Kidney capillary endothelial cell (primary cell): ENCODE measurements around the gene SH3BP2.

Experiments used
- DNase-seq: peaks from one replicate; pipeline ENCODE4 v3.0.0-alpha.2; 2018; ENCODE audit warnings: low spot score

The SH3BP2 gene

DNA sequence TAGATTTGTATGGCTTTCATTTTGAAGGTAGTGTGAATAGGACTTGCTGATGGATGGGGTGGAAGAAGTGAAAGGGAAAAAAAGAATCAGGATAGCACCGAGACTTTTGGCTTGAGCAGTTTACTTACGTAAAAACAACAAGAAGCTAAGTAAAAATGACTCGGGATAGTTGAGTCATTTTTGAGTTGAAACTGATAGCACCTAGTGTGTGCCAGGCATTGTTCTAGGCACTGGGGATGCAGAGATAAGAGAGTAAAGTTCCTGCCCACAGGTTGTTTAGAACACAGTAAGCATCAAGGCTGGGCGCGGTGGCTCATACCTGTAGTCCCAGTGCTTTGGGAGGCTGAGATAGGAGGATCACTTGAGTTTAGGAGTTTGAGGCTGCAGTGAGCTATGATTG lies 85.5 kb downstream of the SH3BP2 start:
- no peak for DNase-seq

DNA sequence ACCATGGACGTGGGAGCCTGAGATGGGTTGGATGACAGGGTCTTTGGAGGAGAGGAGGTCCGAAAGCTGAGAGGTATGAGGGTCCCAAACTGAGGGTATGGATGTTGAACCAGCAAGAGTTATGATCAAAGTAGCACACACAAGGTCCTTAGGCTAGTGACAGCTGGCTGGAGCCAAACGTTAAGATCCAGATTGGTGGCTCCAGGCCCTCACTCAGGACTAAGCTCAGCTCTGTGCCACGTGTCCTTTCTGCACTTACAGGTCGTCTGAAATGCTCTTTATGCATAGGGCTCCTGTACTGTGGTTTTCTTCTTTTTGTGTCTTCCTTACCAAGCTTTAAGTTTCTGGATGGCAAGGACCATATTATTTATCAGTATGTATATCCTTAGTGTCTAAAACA lies 86.1 kb downstream of the SH3BP2 start:
- no peak for DNase-seq

DNA sequence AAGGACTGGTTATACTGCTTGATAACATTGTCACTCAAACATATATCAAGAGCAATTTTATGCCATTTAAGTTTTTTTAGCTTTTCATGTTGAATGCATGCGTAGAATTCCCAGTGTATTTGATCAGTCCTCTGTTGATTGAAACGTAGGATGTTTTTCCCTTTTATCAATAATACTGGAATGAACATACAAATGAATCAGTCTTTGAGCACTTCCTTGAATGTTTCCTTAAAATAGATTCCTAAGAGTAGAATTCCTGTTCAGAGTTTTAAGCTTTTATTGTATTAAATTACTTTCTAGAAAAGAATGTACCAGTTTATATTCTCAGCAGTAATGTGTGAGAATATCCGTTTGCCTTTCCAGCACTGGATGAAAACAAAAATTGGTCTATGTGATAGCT lies 88.5 kb downstream of the SH3BP2 start:
- no peak for DNase-seq

DNA sequence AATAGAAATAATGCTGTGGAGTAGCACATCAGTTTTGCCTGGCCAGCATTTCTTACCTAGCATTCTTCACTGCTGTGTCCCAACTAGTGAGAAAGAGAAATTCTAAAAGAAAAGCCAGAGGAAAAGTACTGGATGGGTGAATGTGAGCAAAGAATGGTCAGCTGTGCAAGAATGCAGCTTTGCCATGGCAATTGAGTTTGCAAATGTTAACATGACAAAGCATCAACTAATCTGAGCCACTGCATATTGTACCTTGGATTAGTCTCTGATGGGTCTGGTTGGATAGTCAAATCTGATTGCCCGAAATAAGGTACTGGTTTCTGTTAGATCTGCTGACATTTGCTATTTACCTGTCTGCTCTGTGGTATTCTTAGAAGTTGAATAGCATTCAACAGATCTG lies 89.5 kb downstream of the SH3BP2 start:
- DNase-seq, result no peak

DNA sequence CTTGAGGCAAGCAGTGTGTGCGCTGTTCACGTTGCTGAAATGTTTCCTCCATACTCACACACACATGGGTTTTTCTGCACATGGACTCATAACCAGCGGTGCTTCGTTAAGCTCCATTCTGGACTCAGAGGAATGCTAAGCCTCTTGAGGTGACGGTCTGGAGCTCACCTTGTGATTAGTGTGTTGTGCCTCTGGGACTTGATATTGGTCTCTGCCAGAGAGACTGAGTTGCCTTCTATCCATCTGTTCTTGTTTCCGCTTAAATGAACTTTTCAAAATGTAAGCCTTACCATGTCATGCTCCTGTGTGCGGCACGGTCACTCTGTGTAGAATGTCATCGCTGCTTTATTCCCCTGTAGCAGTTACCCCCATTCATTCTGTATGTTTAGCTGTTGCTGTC lies 93.3 kb downstream of the SH3BP2 start:
- no peak for DNase-seq

DNA sequence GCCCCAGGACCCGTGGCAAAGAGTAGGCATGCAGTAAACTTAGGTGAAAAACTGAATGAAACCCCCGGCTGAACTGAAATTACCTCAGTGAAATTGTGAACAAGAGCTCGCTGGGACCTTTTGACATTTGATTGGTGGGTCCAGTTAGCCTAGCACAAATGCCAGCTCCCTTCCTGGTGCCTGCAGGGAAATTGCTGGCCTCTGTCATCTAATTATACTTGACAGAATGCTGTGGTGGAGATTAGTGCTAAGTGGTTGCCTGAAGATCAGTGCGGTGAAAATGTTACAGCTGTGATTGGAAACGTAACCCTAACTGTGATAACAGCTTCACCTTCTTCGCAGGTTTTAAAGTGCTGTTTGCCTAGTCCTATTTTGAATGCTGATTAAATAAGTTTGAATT lies 93.7 kb downstream of the SH3BP2 start:
- no peak for DNase-seq

DNA sequence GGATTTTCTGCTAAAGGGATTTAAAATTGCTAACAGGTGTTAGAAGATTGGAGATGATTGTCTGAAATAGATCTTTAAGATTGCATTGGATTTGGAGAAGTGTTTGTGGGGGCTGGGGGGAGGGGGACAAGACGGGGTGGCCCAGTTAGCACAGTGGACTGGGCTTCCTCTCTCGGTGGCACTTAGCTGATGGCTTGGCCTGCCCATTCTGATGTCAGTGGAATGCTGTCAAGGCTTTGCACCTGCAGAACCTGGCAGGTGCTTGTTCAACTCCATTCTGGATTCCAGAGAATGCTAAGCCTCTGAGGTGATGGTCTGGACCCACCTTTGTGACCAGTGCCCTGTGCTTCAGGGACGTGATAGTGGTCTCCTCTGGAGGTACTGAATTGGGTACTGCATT lies 94.5 kb downstream of the SH3BP2 start:
- DNase-seq, result no peak

DNA sequence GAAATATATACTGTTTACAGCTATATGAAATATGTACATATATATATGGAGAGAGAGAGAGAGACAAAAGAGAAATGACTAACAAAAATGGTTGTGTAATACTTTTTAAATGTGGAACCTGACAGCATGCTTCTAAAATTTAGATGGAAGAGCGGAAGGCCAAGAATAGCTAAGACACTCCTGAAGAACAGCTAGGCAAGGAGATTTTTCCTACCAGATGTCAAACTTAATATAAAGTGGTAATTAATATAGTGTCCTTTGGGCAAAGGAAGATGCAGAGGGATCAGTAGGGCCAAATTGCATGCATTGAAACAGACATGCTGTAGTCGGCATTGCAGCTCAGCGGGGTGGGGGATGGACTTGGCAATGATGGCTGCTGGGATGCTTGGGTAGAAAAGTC lies 96.0 kb downstream of the SH3BP2 start:
- DNase-seq, result no peak
